Muscle of arm (tissue), 12 donors: ENCODE results near the gene PIEZO1. TPM values are rescaled to one million over a fixed set of nuclear protein-coding genes. Genes with fewer than 3 reads are reported as not detected.

Experiments
- DNase-seq: peaks from one replicate; pipeline ENCODE4 v3.0.0-alpha.2; 2013
- polyA plus RNA-seq, 12 donors: library from polyadenylated mRNA; unstranded; fragments of 120-200 nt; gene quantifications; one replicate each; pipeline ENCODE4 v1.2.1, GENCODE V29; 2013; ENCODE audit not compliant: insufficient read length in 12 of 12

The PIEZO1 gene
- polyA plus RNA-seq, 12 donors: 36.1 to 78.2 (median 48.2) TPM; not detected in 1

DNA sequence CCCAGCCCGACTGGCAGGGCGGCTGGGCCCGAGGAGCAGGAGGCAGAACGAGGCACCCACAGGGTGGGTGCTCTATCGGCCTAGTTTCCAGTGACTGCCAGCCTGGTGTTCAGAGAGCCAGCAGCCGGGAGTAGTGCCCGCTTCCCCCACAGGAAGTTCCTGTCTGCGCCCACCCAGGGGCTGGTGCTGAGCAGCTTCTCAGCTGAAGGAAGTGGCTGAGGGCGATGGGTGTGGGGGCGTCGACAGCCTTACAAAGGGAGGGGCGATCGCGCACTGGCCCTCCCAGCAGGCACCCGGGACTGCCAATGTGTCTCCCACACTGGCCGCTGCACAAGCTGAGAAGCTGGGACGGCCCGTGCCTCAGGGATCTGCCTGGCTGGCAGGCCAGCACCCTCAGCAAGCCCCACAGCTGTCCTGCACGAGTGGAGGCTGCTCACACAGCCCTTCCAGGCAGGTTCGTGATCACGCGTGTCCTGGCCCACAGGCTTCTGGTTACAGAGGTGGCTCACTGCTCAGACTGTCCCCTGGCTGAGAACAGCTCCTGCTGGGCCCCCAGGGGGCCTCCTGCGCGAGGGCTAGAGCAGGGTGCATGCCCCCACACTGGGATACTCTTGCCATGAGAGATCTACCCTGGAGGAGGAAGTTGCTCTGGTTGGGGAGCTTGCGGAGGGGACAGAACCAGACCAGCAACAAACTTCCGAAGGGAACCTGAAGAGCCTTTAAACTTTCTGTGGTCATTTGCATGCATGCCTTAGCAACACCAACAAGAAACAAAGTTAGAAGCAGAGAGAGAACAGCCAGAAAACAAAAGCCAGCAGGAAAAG is 81.3 kb downstream of the PIEZO1 start:
- no peak for DNase-seq

DNA sequence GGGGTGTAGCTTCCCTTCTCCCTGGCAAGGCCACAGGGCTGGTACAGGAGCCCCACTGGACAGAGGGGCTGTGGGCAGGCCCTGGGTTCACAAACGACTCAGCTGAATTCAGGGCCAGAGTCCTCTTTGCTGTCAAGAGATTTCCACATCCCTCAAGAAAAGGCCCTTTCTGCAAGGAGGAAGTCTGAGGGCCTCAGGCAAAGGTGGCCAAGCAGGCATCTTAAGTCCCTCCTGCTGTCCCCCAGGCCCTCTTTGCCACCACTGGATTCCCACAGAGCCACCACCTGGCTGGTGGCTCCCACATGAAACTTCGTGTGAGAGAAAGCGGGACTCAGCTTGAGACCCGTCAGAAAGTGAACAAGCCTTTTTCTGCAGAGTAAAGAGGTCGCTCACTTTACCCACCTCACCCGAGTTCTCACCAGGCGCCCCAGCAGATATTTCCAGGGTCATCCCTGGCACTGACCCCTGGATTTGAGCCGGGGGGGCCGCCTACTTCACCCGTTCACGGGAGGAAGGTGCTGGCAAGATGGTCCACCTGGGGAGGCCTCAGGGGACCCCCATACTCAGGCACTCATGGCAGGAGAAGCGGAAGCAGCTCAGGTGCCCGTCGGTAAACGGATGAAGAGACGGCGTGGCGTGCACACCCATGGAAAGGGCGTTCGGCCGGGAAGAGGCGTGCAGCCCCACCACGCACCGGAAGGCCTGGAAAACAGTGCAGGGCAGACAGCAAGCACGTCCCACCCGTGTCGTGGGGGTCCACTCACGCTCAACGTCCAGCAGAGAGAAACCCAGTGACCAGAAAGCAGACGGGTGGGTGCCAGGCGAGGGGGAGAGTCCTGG is 82.4 kb downstream of the PIEZO1 start:
- DNase-seq: no peak

DNA sequence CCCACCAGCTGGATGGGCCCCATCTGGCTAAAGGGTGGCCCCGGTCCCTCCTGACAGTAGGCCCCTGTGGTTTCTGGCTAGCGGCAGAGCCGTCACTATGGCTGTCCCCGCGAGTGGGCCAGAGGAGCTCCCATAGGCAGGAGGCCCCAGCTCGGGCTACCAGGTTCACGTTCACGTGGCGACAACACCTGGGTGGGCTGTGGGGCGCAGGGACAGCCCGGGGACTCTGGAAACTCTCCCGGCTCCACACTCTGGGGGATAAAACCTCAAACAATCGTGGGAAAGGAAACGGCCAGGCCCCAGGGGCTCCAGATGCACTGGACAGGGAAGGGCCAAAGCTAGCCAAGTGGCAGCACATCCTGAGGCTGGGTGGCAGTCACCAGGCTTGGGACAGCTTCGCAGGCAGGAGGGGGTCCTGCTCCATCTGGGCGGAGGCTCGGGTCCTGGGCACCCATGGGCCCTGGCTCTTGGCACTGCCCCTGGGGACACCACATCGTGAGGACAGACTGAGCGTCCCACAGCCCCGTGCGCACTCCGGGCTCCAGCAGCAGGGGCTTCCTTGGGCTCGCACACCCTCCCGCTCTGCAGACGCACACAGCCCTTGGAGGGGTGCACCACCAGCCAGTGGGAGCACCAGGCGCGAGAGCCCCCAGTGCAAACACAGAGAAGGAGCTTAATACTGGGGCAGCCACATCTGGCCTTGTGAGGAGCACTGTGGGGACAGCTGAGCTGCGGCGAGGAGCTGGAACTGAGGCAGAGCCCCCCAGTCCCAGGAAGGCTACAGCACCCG is 83.2 kb downstream of the PIEZO1 start:
- no peak for DNase-seq

DNA sequence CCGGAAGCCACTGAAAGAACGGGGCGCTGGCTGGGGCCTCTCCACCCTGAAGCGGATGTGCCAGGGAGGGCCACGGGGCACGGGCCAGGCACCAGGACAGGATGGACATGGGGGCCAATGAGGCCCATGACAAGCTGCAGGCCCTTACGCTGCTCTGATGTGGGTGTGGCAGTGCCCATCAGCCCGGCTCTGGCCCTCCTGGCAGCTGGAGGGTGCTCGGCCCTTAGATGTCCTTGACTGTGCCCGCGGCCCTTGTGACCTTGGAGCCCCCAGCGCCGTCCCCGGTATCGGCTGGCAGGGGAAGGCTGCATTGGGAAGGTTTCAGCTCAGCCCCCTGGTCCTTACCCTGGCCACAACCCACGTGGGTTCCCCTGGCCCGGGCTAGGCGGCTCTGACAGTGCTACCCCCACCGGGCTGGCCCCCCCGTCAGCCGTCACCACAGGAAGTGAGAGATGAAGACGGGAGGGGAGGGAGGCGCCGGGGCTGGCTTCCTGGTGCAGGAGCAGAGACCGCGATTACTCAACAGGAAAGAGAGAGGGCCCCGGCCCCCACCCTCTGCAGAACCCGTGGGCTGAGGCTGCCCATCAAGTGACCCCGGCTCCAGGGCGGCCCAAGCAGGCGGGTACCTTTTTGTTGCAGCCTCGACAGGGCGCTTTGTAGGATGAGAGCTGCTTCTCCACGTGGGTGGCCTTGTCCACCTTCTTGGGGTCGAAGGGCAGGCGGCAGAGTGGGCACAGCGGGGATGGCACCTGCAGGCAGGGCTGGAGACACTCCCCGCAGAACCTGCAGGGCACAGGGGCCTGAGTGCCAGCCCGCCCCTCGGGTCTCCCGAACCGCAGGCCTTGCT is 84.2 kb downstream of the PIEZO1 start:
- DNase-seq: peak; percentile 47

DNA sequence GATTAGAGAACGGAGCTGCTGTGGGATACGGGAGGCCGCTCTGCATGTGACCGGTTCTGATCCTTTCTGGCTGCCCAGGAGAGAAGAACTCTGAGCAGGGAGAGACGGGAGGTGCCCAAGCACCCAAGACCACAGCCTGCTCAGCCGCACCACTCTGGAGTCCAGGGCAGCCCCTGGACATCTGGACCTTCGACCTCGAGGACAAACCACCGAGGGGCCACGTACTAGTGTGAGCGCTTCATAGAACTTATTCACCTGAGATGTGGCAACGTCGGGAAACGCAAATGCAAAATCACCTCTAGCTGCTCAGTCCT is 84.7 kb downstream of the PIEZO1 start:
- no peak for DNase-seq

DNA sequence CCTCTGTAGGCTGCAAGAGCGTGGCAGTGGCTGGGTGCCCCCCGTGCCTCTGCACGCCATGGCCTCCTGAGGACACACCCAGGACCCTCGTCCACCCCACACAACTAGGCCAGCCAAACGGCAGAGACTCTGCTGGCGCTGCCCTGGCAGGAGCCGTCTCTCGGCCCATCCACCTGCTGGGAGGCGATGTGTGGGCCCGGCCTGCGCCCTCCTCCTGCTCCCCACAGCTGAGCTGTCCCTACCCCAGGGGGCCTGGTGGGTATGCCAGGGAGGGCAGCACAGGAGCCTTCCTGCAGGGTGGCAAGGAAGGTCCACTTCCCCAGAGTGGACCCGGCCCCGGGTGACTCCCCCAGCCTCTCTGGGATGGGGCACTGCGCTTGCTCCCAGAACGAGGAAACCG is 85.8 kb downstream of the PIEZO1 start:
- no peak for DNase-seq

DNA sequence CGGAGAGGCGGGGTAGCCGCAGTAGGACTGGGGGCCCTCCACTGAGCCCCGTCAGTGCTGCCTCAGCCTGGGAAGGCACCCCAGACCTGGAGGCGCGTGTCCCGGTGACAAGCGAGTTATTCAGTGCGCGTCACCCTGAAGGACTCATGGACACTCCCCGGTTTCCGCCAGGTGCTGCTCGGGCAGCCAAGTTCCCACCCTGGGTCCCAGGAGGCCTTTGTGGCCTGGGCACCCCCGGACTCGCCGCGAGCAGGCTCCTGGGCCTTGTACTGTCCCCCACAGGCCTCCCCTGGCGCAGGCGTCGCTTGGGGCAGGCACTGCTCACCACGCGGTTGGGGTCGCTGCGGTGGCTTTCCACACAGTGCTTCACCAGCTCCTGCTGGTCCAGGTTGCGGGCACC is 86.4 kb downstream of the PIEZO1 start:
- no peak for DNase-seq

DNA sequence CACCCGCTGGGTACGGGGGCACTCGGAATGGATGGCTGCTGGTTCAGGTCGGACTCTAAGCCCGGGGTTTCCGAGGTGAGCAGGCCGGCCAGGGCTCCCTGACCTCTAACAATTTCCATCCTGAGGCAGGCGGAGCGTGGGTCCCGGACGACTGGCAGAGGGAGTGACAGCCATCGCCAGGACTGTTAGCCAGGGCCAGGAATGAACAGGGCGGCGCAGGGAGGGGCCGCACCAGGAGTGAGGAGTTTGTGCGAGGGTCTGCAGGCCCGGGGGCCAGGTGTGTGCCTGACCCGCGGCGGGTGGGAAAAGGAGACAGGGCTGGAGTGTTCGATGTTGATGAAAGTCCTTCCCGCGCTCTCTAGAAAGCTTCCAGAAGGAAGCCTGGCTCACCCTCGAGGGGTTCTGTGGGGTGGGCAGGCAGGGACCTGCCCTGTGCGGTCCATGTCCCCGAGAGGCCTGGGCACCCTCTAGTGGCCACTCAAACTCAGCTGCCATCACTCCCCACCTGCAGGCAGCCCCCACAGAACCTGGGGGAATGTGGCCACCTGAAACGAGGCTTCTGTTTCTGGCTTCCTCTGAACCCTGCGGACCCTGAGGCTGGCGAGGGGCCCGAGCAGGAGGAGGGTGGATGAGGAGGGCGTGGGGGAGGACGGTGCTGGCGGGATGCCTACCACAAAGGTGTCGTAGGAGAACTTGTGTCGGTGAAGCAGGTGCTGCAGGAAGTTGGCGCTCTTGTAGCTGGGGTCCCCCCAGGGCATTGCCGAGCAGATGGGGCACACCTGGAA is 87.0 kb downstream of the PIEZO1 start:
- no peak for DNase-seq

DNA sequence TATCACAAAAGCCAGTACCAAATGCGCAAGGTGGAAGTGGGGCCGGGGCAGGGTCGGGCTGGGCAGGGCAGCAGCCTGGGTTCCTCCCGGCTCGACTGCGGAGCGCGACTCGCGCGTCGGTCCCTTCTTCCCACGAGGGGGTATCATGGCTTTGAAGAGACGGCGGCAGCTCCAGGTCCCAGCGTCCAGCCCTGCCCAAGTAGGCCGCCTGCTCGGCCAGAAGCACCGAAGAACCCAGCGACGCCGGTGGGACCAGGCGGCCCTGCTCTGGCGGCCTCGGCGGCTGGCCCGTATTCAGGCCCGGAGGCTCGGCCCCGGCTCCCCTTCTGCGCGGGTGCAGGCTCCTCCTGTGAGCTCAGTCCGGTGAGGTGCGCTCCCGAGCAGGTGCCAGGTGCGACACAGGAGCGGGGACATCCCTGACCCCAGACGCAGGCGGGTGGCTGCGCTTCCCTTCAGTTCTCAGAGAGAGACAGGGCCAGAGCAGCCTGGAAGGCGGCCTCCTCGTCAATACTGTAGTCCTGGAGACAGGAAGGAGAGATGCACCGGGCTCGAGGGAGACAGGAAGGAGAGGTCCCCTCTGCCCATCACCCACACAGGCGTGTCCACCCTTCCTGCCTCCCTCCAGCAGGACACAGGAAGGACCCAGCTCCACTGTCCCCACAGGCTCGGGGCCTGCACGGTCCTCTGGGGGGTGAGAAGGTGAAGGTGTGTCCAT is 87.7 kb downstream of the PIEZO1 start:
- DNase-seq: no peak

DNA sequence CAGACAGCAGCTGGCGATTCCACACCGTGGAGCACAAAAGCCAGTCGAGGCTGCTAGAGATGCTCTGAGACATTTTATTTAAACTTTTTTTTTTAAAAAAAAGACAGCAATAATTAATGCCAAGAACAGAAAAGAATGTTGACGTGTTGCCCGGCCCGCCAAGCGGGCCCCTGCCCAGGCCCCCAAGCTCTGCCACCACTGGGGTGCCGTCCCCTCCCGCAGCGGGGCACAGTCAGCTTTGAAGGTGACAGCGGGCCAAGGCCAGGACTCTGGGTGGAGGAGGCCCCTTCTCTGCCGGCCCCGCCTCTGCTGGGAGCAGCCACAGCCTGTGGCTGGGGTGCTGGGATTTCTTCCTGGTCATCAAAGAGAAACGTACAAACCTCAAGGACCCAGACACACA is 88.6 kb downstream of the PIEZO1 start:
- DNase-seq: no peak

DNA sequence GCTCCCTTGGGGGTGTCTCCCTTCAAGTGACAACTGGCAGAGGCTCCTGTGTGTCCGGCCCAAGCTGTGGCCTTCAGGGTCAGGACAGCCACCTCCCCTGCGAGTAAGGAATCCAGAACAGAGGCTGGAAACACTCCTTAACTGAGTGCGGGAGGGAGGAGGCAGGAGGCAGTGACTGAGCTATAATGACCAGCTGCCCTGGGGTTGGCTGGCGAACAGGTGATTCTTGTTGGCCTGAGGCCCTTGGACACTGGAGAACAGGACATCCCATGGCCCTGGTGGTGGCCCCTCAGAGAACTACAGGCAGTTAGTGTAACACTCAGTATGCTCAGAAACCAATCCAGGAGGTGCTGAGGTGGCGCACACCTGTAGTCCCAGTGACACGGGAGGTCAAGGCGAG is 89.3 kb downstream of the PIEZO1 start:
- DNase-seq: no peak

DNA sequence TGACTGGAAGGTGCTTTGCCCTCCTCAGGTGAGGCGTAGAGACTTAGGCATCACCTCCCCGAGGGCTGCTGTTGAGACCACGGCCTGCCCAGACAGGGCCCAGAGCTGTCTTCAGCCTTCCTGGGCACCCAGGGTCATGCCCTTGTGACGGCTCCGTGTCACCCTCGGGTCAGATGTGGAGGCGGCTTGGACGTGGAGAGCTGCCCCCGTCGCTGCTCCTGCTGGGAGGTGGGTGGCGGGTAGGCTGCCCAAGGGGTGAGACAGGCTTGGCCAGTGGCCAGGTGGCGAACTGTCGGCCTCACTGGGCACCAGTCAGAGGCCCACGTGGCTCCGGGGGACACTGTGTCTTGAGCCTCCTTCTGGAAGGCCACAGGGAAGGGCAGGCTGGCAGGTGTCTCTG is 89.8 kb downstream of the PIEZO1 start:
- no peak for DNase-seq

DNA sequence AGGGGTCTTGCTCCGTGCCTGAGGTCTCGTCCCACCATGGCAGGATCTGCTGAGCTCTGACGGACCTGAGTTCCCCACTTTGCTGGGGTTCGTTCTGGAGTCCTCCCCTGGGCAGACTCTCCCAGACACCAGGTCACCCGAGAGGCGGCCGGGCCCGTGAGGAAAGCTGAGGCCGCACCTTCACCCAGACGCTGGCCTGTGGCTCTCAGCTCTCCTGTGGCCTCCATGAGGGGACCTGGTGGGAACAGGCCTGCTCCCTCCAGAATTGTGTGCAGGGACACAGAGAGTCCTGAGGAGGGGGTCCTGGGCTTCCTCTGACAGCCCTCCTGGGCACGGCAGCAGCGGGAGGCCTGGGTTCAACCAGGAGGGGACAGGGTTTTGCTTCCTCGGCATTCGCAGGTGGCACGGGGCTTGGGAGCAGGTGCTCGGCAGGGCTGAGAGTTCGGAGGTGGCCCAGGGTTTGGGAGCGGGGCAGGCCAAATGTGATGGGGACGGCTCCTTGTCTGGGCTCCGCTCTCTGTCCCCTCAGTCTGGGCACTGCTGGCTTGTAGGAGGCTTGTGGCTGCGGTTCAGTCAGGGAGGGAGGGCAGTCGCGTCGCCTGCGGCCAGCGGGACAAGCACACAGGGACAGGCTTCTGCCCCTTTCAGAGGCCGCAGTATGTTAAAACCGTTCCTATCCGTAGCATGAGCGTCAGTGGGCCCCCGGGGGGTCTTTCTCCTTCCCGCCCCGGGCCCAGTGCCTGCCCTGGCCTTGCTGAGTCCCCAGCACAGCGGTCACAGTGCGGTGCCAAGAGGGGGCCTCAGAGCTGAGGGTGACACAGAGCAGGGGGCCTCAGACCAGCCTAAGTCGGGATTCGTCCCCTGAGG is 90.6 kb downstream of the PIEZO1 start:
- no peak for DNase-seq

DNA sequence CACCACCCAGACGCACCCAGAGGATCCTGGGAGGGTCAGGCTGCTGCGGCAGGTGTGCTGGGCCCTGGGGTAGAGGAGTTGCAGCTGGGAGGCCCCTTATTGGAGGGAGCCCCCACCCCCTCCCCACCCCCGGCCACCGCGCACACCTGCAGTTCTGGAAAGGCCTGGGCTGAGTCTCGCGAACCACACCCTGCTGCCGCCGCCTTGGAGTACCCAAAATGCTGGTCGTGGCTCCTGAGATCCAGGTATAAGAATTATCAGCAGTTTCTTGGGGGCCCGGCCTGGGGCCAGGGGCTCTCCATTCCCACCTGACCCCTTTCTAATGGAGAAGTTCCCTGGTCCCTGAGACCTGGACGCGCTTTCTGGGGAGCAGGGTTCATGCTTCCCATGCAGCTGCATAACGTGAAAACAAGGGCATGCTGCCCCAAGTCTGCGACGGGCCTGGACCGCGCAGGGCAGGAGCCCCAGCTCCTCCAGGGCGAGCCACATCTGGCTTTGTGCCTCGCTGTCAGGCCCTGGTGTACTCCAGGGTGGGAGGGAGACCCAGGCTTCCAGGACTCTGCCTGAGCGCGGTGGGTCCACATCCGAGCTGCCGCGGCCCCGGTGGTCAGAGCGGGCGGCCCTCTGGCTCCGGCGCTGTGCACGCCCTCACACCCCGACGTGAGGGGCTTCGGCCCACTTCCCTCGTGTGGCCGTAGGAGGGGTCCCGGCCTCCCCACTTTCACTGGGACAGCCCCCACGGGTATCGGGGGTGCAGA is 91.4 kb downstream of the PIEZO1 start:
- no peak for DNase-seq

DNA sequence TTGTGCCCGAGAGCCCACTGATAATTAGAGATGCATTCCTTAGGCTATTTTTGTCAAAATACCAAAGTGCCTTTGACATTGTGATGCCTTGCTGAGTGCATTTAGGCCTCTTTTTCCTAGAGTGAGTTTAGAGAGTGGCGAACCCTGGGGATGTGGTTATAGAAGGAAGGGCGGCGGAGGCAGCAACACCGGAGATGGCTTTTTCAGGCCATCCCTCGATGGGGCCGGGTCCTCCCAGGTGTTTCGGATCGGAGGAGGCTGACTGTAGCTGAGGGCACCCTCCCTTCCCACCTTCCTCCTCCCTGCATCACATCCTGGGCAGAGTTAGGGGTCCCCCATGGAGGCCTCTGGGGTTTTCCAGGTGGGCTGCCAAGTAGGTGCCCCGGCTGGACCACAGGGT is 92.2 kb downstream of the PIEZO1 start:
- no peak for DNase-seq

DNA sequence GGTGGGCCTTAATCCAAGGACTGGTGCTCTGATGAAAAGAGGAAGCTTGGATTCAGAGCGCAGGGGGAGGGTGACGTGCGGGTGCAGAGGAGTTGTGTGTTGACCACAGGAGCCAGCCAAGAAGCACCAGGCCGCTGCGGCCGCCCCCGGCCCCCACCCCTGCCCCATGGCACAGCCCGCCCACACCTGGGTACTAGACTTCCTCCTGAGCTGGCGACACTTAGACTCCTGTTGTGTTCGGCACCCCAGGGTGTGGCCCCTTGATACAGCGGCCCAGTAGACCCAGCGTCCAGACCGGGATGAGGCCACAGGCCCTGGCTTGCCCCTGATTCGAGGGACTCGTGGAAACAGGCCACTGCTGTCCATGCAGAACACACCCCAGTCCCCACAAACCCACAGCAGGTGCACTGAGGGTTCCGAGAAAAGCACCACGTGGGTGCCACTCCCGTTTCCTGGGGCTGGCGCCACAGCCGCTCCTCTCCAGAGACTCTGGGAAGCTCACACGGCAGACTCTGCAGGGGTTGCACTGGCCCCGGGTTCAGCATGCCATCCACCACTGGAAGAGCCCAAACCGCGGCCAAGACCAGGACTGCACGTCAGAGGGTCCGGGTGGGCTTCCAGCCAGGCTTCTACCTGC is 93.0 kb downstream of the PIEZO1 start:
- no peak for DNase-seq

DNA sequence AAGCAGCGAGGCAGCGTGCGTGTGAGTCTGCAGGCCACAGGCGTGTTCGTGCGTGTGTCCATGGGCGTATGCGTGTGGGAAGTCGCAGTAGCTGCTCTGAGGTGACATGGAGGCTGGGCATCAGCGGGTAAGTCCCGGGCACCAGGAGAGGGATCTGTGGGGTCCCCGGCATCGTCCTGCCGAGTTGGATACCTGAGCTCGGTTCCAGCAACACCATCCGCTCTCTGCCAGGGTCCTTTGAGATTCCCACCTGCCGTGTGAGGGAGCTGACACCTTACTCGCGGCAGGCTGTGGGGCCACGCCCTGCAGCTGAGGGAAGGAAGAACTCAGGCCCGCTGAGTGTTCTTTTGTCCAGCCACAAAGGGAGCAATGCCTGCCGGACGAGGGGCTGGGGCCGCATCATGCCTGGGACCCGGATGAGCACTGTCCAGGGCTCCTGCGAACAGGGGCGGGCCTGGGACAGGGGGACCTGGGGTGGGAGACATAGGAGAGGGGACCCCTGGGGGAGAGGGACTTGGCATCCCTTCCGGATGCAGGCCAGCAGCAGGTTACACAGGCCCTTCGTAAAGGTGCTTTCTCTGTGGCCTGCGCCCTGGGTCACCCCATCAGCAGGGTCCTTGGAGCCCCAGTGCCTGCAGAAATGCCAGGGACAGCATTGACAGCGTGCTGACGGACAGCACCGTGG is 93.7 kb downstream of the PIEZO1 start:
- DNase-seq: no peak
